ENCODE measurements around the gene MT1M. TPM values are rescaled to one million over a fixed set of nuclear protein-coding genes. Genes with fewer than 3 reads are reported as not detected.
A peak's percentile ranks its signal among the peaks of the same experiment; 100 is the strongest.

The MT1M gene
- total RNA-seq, 3 donors from 2014 or later, result 0.48 TPM; not detected in 2

- ATAC-seq (no peak), DNase-seq (no peak)
- H3K4me3 Mint-ChIP-seq, result peak overlapping the region; percentile 62
- peaks cover 26% of the 10 kb centered on the region for H3K27me3 Mint-ChIP-seq (ENCODE audit: low read depth)
- H3K36me3 Mint-ChIP-seq (ENCODE audit: insufficient read depth), result no peaks in the 10 kb centered on the region
- no peaks in the 10 kb centered on the region for H3K9me3 Mint-ChIP-seq
- peaks cover 21% of the 10 kb centered on the region for H3K4me1 Mint-ChIP-seq (ENCODE audit: low read depth)
These were observed 11.4 kb downstream of the MT1M start for GRCh38 chr16:56643833-56644232.

- H3K36me3 Mint-ChIP-seq (ENCODE audit: insufficient read depth), result no peaks in the 10 kb centered on the region
- peaks cover 18% of the 10 kb centered on the region for H3K27me3 Mint-ChIP-seq (ENCODE audit: low read depth)
- ATAC-seq (no peak), DNase-seq (no peak)
- no peak overlapping the region for H3K4me3 Mint-ChIP-seq
- H3K9me3 Mint-ChIP-seq, result no peaks in the 10 kb centered on the region
- H3K4me1 Mint-ChIP-seq (ENCODE audit: low read depth), result peaks cover 21% of the 10 kb centered on the region
These were observed 12.9 kb downstream of the MT1M start for GRCh38 chr16:56645311-56645710.

GRCh38 chr16:56645838-56646237, 13.4 kb downstream of the MT1M start:
- no peaks in the 10 kb centered on the region for H3K36me3 Mint-ChIP-seq (ENCODE audit: insufficient read depth)
- DNase-seq (no peak), ATAC-seq (no peak)
- no peak overlapping the region for H3K4me3 Mint-ChIP-seq
- H3K9me3 Mint-ChIP-seq, result no peaks in the 10 kb centered on the region
- H3K27me3 Mint-ChIP-seq (ENCODE audit: low read depth), result peaks cover 14% of the 10 kb centered on the region
- peaks cover 21% of the 10 kb centered on the region for H3K4me1 Mint-ChIP-seq (ENCODE audit: low read depth)

GRCh38 chr16:56647641-56648431, 15.4 kb downstream of the MT1M start:
- DNase-seq (no peak), ATAC-seq (no peak)
- Mint-ChIP-seq H3K4me1 (ENCODE audit: low read depth) (peaks cover 14% of the 10 kb centered on the region), H3K9me3 (no peaks in the 10 kb centered on the region), H3K27me3 (ENCODE audit: low read depth) (peaks cover 15% of the 10 kb centered on the region), H3K4me3 (no peak overlapping the region), H3K36me3 (ENCODE audit: insufficient read depth) (no peaks in the 10 kb centered on the region)

GRCh38 chr16:56649271-56649670, 16.8 kb downstream of the MT1M start:
- DNase-seq, result no peak
- Mint-ChIP-seq H3K27me3 (ENCODE audit: low read depth) (peaks cover 15% of the 10 kb centered on the region), H3K4me1 (ENCODE audit: low read depth) (peaks cover under 1% of the 10 kb centered on the region), H3K36me3 (ENCODE audit: insufficient read depth) (no peaks in the 10 kb centered on the region), H3K4me3 (no peak overlapping the region), H3K9me3 (no peaks in the 10 kb centered on the region)
- ATAC-seq, result no peak

GRCh38 chr16:56649820-56650219, 17.4 kb downstream of the MT1M start:
- Mint-ChIP-seq H3K9me3 (no peaks in the 10 kb centered on the region), H3K4me1 (ENCODE audit: low read depth) (no peaks in the 10 kb centered on the region), H3K27me3 (ENCODE audit: low read depth) (peaks cover 15% of the 10 kb centered on the region), H3K4me3 (no peak overlapping the region), H3K36me3 (ENCODE audit: insufficient read depth) (no peaks in the 10 kb centered on the region)
- ATAC-seq (no peak), DNase-seq (no peak)

- DNase-seq, result no peak
- ATAC-seq, result no peak
- peaks cover 15% of the 10 kb centered on the region for H3K27me3 Mint-ChIP-seq (ENCODE audit: low read depth)
These were observed 19.1 kb downstream of the MT1M start, which contains the start of gene MT1B for GRCh38 chr16:56651586-56651985. MT1B (plus strand) TSS chr16:56651886; CDS start chr16:56651954, 68 bp downstream.

GRCh38 chr16:56652600-56652999, 20.1 kb downstream of the MT1M start:
- peaks cover 12% of the 10 kb centered on the region for H3K27me3 Mint-ChIP-seq (ENCODE audit: low read depth)
- H3K36me3 Mint-ChIP-seq (ENCODE audit: insufficient read depth), result no peaks in the 10 kb centered on the region
- ATAC-seq (no peak), DNase-seq (no peak)
- no peak overlapping the region for H3K4me3 Mint-ChIP-seq
- H3K4me1 Mint-ChIP-seq (ENCODE audit: low read depth), result peaks cover 3% of the 10 kb centered on the region
- no peaks in the 10 kb centered on the region for H3K9me3 Mint-ChIP-seq

More at GRCh38 chr16:56651586-56651985, 19.1 kb downstream of the MT1M start, which contains the start of gene MT1B:
- Mint-ChIP-seq H3K4me3 (no peak within 1 kb of the TSS), H3K36me3 (ENCODE audit: insufficient read depth) (no peaks in the 10 kb centered on the region), H3K9me3 (no peaks in the 10 kb centered on the region), H3K4me1 (ENCODE audit: low read depth) (no peaks in the 10 kb centered on the region)

GRCh38 chr16:56653218-56653617, 20.8 kb downstream of the MT1M start:
- H3K4me1 Mint-ChIP-seq (ENCODE audit: low read depth), result peaks cover 7% of the 10 kb centered on the region
- no peak overlapping the region for H3K4me3 Mint-ChIP-seq
- no peaks in the 10 kb centered on the region for H3K9me3 Mint-ChIP-seq
- no peaks in the 10 kb centered on the region for H3K36me3 Mint-ChIP-seq (ENCODE audit: insufficient read depth)
- H3K27me3 Mint-ChIP-seq (ENCODE audit: low read depth), result peaks cover 12% of the 10 kb centered on the region
- ATAC-seq (no peak), DNase-seq (no peak)

- no peaks in the 10 kb centered on the region for H3K27me3 Mint-ChIP-seq (ENCODE audit: low read depth)
- DNase-seq (peak; percentile 55), ATAC-seq (peak; percentile 93 to 95)
- peak within 1 kb of the TSS; percentile 94 for H3K4me3 Mint-ChIP-seq
- H3K9me3 Mint-ChIP-seq, result no peaks in the 10 kb centered on the region
- H3K36me3 Mint-ChIP-seq (ENCODE audit: insufficient read depth), result no peaks in the 10 kb centered on the region
- H3K4me1 Mint-ChIP-seq (ENCODE audit: low read depth), result peaks cover 25% of the 10 kb centered on the region
These were observed 25.3 kb downstream of the MT1M start, which contains the start of gene MT1F for GRCh38 chr16:56657555-56658326. MT1F (plus strand) TSS chr16:56657959; CDS start chr16:56658059, 100 bp downstream.

GRCh38 chr16:56658327-56658875, 25.9 kb downstream of the MT1M start:
- DNase-seq (no peak), ATAC-seq (no peak)
- H3K9me3 Mint-ChIP-seq, result no peaks in the 10 kb centered on the region
- peak overlapping the region; percentile 94 for H3K4me3 Mint-ChIP-seq
- H3K36me3 Mint-ChIP-seq (ENCODE audit: insufficient read depth), result no peaks in the 10 kb centered on the region
- no peaks in the 10 kb centered on the region for H3K27me3 Mint-ChIP-seq (ENCODE audit: low read depth)
- H3K4me1 Mint-ChIP-seq (ENCODE audit: low read depth), result peaks cover 26% of the 10 kb centered on the region

- no peaks in the 10 kb centered on the region for H3K9me3 Mint-ChIP-seq
- DNase-seq, result no peak
- H3K27me3 Mint-ChIP-seq (ENCODE audit: low read depth), result peaks cover 21% of the 10 kb centered on the region
- no peaks in the 10 kb centered on the region for H3K36me3 Mint-ChIP-seq (ENCODE audit: insufficient read depth)
- peaks cover 26% of the 10 kb centered on the region for H3K4me1 Mint-ChIP-seq (ENCODE audit: low read depth)
- H3K4me3 Mint-ChIP-seq, result peak overlapping the region; percentile 85
- peak; percentile 70 to 71 for ATAC-seq
These were observed 30.2 kb downstream of the MT1M start for GRCh38 chr16:56662357-56663354.

- DNase-seq (no peak), ATAC-seq (no peak)
- no peak overlapping the region for H3K4me3 Mint-ChIP-seq
- H3K4me1 Mint-ChIP-seq (ENCODE audit: low read depth), result peaks cover 17% of the 10 kb centered on the region
- no peaks in the 10 kb centered on the region for H3K9me3 Mint-ChIP-seq
- no peaks in the 10 kb centered on the region for H3K36me3 Mint-ChIP-seq (ENCODE audit: insufficient read depth)
- H3K27me3 Mint-ChIP-seq (ENCODE audit: low read depth), result peaks cover 37% of the 10 kb centered on the region
These were observed 32.0 kb downstream of the MT1M start for GRCh38 chr16:56664506-56664905.

All from activated T-cell treated with anti-CD3 and anti-CD28 coated beads, Interleukin-2, amount 50 U/mL, for 4 hours (primary cell).